BE2C (cell line): ENCODE results near the gene GPR160.

Experiments used
- DNase-seq: peaks from one replicate; pipeline ENCODE4 v3.0.0-alpha.2; 2020
- H3K27me3 ChIP-seq: fragments of 250-450 bp; sonication (Bioruptor Pico); 2 replicates; pipeline ENCODE4 v1.5.1; 2020; ENCODE audit warnings: mild to moderate bottlenecking
- H3K36me3 ChIP-seq: fragments of 250-450 bp; sonication (Bioruptor Pico); 2 replicates; pipeline ENCODE4 v1.5.1; 2020; ENCODE audit warnings: mild to moderate bottlenecking
- H3K4me1 ChIP-seq: fragments of 250-450 bp; sonication (Bioruptor Pico); 2 replicates; pipeline ENCODE4 v1.5.1; 2020
- H3K4me3 ChIP-seq: 2 replicates; pipeline ENCODE4 v1.5.1; 2011; ENCODE audit warnings: low read depth, low read length
- H3K9me3 ChIP-seq: fragments of 250-450 bp; sonication (Bioruptor Pico); 2 replicates; pipeline ENCODE4 v1.5.1; 2020
- TF ChIP-seq, protein P1 (sequence below): IDR thresholded peaks from 2 replicates; pipeline ENCODE4 v1.5.1; 2012; ENCODE audit warnings: mild to moderate bottlenecking, low read depth, low read length

The GPR160 gene

GRCh38 chr3:170056710-170057454, 19.1 kb downstream of the GPR160 start:
- Histone ChIP-seq H3K4me3 (no peak overlapping the region), H3K4me1 (no peaks in the 10 kb centered on the region), H3K36me3 (no peaks in the 10 kb centered on the region), H3K27me3 (no peaks in the 10 kb centered on the region), H3K9me3 (no peaks in the 10 kb centered on the region; the same call in 1 of the 2 replicates)
- no peak for DNase-seq
- TF ChIP-seq, protein P1, sequence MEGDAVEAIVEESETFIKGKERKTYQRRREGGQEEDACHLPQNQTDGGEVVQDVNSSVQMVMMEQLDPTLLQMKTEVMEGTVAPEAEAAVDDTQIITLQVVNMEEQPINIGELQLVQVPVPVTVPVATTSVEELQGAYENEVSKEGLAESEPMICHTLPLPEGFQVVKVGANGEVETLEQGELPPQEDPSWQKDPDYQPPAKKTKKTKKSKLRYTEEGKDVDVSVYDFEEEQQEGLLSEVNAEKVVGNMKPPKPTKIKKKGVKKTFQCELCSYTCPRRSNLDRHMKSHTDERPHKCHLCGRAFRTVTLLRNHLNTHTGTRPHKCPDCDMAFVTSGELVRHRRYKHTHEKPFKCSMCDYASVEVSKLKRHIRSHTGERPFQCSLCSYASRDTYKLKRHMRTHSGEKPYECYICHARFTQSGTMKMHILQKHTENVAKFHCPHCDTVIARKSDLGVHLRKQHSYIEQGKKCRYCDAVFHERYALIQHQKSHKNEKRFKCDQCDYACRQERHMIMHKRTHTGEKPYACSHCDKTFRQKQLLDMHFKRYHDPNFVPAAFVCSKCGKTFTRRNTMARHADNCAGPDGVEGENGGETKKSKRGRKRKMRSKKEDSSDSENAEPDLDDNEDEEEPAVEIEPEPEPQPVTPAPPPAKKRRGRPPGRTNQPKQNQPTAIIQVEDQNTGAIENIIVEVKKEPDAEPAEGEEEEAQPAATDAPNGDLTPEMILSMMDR, result no peak

GRCh38 chr3:170057550-170057949, 19.8 kb downstream of the GPR160 start:
- no peak for DNase-seq
- TF ChIP-seq, protein P1, result no peak
- Histone ChIP-seq H3K4me3 (no peak overlapping the region), H3K27me3 (no peaks in the 10 kb centered on the region), H3K36me3 (no peaks in the 10 kb centered on the region), H3K4me1 (no peaks in the 10 kb centered on the region), H3K9me3 (no peaks in the 10 kb centered on the region)

DNA sequence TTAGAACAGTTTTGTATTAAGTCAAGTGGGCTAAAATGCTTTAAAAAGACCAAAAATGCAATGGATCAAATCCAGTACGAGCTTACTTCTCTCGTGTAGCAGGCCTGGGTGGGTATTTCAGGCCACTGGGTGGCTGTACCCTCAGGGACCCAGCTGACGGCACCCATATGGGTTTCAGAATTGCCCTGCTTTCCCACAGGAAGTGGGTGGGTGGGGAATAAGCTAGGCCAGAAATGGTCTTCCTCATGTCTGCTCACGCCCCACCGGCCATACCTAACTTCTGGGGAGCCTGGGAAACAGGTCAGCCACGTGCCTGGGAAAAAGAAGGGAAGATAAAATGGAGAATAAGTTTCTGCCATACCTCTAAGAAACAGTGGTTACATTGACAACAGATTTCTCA, 20.3 kb downstream of the GPR160 start:
- H3K4me1 ChIP-seq, result no peaks in the 10 kb centered on the region
- TF ChIP-seq, protein P1, result no peak

DNA sequence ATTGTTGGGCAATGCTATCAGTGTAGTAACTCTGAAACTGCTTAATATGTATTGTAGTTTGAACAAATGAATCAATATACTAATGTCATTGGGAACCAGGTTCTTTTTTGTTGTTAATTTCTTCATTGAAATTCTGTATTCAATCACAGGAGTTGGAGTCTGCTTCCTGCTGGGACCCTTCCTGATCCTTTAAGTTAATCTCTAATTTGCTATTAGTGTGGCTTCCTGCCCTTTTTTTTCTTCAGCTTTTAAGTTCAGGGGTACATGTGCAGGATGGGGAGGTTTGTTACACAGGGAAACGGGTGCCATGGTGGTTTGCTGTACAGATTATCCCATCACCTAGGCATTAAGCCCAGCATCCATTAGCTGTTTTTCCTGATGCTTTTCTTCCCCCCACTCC, 21.7 kb downstream of the GPR160 start:
- TF ChIP-seq, protein P1, result no peak
- H3K4me3 ChIP-seq, result no peak overlapping the region

More for the DNA sequence above, 20.3 kb downstream of the GPR160 start:
- no peak overlapping the region for H3K4me3 ChIP-seq
- DNase-seq, result no peak
- no peaks in the 10 kb centered on the region for H3K27me3 ChIP-seq
- H3K36me3 ChIP-seq, result no peaks in the 10 kb centered on the region
- no peaks in the 10 kb centered on the region for H3K9me3 ChIP-seq

GRCh38 chr3:170062068-170062467, 24.3 kb downstream of the GPR160 start:
- no peak overlapping the region for H3K4me3 ChIP-seq
- no peaks in the 10 kb centered on the region for H3K9me3 ChIP-seq
- no peaks in the 10 kb centered on the region for H3K4me1 ChIP-seq
- no peaks in the 10 kb centered on the region for H3K36me3 ChIP-seq
- DNase-seq, result no peak
- no peaks in the 10 kb centered on the region for H3K27me3 ChIP-seq
- TF ChIP-seq, protein P1, result no peak

More for the DNA sequence above, 21.7 kb downstream of the GPR160 start:
- H3K36me3 ChIP-seq, result no peaks in the 10 kb centered on the region
- DNase-seq, result no peak
- H3K27me3 ChIP-seq, result no peaks in the 10 kb centered on the region
- no peaks in the 10 kb centered on the region for H3K4me1 ChIP-seq
- no peaks in the 10 kb centered on the region for H3K9me3 ChIP-seq

GRCh38 chr3:170062769-170063168, 25.0 kb downstream of the GPR160 start:
- DNase-seq, result peak; percentile 26
- no peaks in the 10 kb centered on the region for H3K9me3 ChIP-seq
- no peak overlapping the region for H3K4me3 ChIP-seq
- H3K27me3 ChIP-seq, result no peaks in the 10 kb centered on the region
- H3K36me3 ChIP-seq, result no peaks in the 10 kb centered on the region
- no peaks in the 10 kb centered on the region for H3K4me1 ChIP-seq
- TF ChIP-seq, protein P1, result peak; percentile 38
